Nephron (organoid): Measurements from ENCODE around the gene CENPM.

Experiments
- H3K27ac Mint-ChIP-seq, 3 experiments: 2 replicates each; pipeline ENCODE4 v1.8.0; 2020; ENCODE audit warnings: mixed read lengths in 3 of 3, mild to moderate bottlenecking in 2 of 3, moderate library complexity in 1 of 3
- H3K27me3 Mint-ChIP-seq: 2 replicates; pipeline ENCODE4 v1.8.0; 2021; ENCODE audit warnings: low read depth, mild to moderate bottlenecking, moderate library complexity, mixed read lengths
- H3K36me3 Mint-ChIP-seq: 2 replicates; pipeline ENCODE4 v1.8.0; 2020; ENCODE audit warnings: low read depth, mixed read lengths
- H3K4me1 Mint-ChIP-seq: 2 replicates; pipeline ENCODE4 v1.8.0; 2020; ENCODE audit warnings: mixed read lengths
- H3K4me3 Mint-ChIP-seq, 3 experiments: 2 replicates each; pipeline ENCODE4 v1.8.0; 2020; ENCODE audit warnings: mild to moderate bottlenecking in 3 of 3, mixed read lengths in 3 of 3, moderate library complexity in 2 of 3
- H3K9me3 Mint-ChIP-seq: 2 replicates; pipeline ENCODE4 v1.8.0; 2020; ENCODE audit warnings: mixed read lengths
- CTCF ChIP-seq, 3 experiments: fragments of 200-600 bp; sonication (generic); IDR thresholded peaks; one replicate each; pipeline ENCODE4 v1.5.0; 2021; ENCODE audit warnings: antibody characterized with exemption in 3 of 3; ENCODE audit not compliant: unreplicated experiment in 3 of 3

Gene CENPM

GRCh38 chr22:41899992-41900651, 46.8 kb downstream of the CENPM start:
- no peak for TF ChIP-seq CTCF (IDR thresholded peaks at IDR 0.05; ENCODE audit: unreplicated experiment in 3 of 3)
- no peak overlapping the region for H3K27ac Mint-ChIP-seq
- H3K27me3 Mint-ChIP-seq = no peaks in the 10 kb centered on the region
- H3K4me3 Mint-ChIP-seq = no peak overlapping the region
- peaks cover 42% of the 10 kb centered on the region for H3K36me3 Mint-ChIP-seq
- H3K4me1 Mint-ChIP-seq = peaks cover 16% of the 10 kb centered on the region
- H3K9me3 Mint-ChIP-seq = no peaks in the 10 kb centered on the region

GRCh38 chr22:41899110-41899509, 47.8 kb downstream of the CENPM start:
- no peaks in the 10 kb centered on the region for H3K9me3 Mint-ChIP-seq
- peak overlapping the region in 1 of 3 experiments; percentile 25 for H3K4me3 Mint-ChIP-seq
- peak overlapping the region; percentile 41 to 73 (median 69) for H3K27ac Mint-ChIP-seq
- H3K36me3 Mint-ChIP-seq = peaks cover 44% of the 10 kb centered on the region
- TF ChIP-seq CTCF (IDR thresholded peaks at IDR 0.05; ENCODE audit: unreplicated experiment in 3 of 3) = no peak
- H3K27me3 Mint-ChIP-seq = no peaks in the 10 kb centered on the region
- peaks cover 16% of the 10 kb centered on the region for H3K4me1 Mint-ChIP-seq

GRCh38 chr22:41898645-41899044, 48.3 kb downstream of the CENPM start:
- Mint-ChIP-seq H3K27ac (peak overlapping the region; percentile 14 to 73 (median 41)), H3K4me3 (peak overlapping the region in 1 of 3 experiments; percentile 20), H3K9me3 (no peaks in the 10 kb centered on the region), H3K27me3 (no peaks in the 10 kb centered on the region), H3K4me1 (peaks cover 16% of the 10 kb centered on the region), H3K36me3 (peaks cover 46% of the 10 kb centered on the region)
- no peak for TF ChIP-seq CTCF (IDR thresholded peaks at IDR 0.05; ENCODE audit: unreplicated experiment in 3 of 3)

- no peak for TF ChIP-seq CTCF (IDR thresholded peaks at IDR 0.05; ENCODE audit: unreplicated experiment in 3 of 3)
These were observed 53.2 kb downstream of the CENPM start for GRCh38 chr22:41893591-41894375.

GRCh38 chr22:41892721-41893120, 54.2 kb downstream of the CENPM start:
- no peak overlapping the region for H3K27ac Mint-ChIP-seq
- no peaks in the 10 kb centered on the region for H3K9me3 Mint-ChIP-seq
- no peak overlapping the region for H3K4me3 Mint-ChIP-seq
- H3K27me3 Mint-ChIP-seq = no peaks in the 10 kb centered on the region
- H3K36me3 Mint-ChIP-seq = peaks cover 64% of the 10 kb centered on the region
- H3K4me1 Mint-ChIP-seq = peaks cover 13% of the 10 kb centered on the region
- no peak for TF ChIP-seq CTCF (IDR thresholded peaks at IDR 0.05; ENCODE audit: unreplicated experiment in 3 of 3)

More at GRCh38 chr22:41893591-41894375, 53.2 kb downstream of the CENPM start:
- no peaks in the 10 kb centered on the region for H3K27me3 Mint-ChIP-seq
- peaks cover 9% of the 10 kb centered on the region for H3K4me1 Mint-ChIP-seq
- H3K4me3 Mint-ChIP-seq = no peak overlapping the region
- peaks cover 58% of the 10 kb centered on the region for H3K36me3 Mint-ChIP-seq
- H3K27ac Mint-ChIP-seq = no peak overlapping the region
- H3K9me3 Mint-ChIP-seq = no peaks in the 10 kb centered on the region
